IPS-18a (cell line): ENCODE data around the gene DSG4.
A peak's percentile ranks its signal among the peaks of the same experiment; 100 is the strongest.
"Not testable (repeated sequence)": the region's sequence is repeated elsewhere in the genome, so short reads cannot be mapped to it uniquely, and the experiment has no call there.

ENCODE experiments used
- H3K27ac ChIP-seq: one replicate; pipeline ENCODE4 v1.5.1; 2013; ENCODE audit warnings: low read length
- H3K27me3 ChIP-seq: one replicate; pipeline ENCODE4 v1.6.1; 2013; ENCODE audit warnings: mild to moderate bottlenecking, low read length; ENCODE audit not compliant: control insufficient read depth, insufficient read depth
- H3K36me3 ChIP-seq: one replicate; pipeline ENCODE4 v1.6.1; 2013; ENCODE audit warnings: low read depth, low read length; ENCODE audit not compliant: control insufficient read depth
- H3K4me1 ChIP-seq: one replicate; pipeline ENCODE4 v1.6.1; 2013; ENCODE audit warnings: low read depth, low read length; ENCODE audit not compliant: control insufficient read depth
- H3K4me3 ChIP-seq: one replicate; pipeline ENCODE4 v1.5.1; 2013; ENCODE audit warnings: low read length
- H3K9ac ChIP-seq: one replicate; pipeline ENCODE4 v1.6.1; 2013; ENCODE audit warnings: mild to moderate bottlenecking, low read length, moderate library complexity
- H3K9me3 ChIP-seq: one replicate; pipeline ENCODE4 v1.6.1; 2013; ENCODE audit warnings: low read depth, low read length; ENCODE audit not compliant: control insufficient read depth

The DSG4 gene, protein sequence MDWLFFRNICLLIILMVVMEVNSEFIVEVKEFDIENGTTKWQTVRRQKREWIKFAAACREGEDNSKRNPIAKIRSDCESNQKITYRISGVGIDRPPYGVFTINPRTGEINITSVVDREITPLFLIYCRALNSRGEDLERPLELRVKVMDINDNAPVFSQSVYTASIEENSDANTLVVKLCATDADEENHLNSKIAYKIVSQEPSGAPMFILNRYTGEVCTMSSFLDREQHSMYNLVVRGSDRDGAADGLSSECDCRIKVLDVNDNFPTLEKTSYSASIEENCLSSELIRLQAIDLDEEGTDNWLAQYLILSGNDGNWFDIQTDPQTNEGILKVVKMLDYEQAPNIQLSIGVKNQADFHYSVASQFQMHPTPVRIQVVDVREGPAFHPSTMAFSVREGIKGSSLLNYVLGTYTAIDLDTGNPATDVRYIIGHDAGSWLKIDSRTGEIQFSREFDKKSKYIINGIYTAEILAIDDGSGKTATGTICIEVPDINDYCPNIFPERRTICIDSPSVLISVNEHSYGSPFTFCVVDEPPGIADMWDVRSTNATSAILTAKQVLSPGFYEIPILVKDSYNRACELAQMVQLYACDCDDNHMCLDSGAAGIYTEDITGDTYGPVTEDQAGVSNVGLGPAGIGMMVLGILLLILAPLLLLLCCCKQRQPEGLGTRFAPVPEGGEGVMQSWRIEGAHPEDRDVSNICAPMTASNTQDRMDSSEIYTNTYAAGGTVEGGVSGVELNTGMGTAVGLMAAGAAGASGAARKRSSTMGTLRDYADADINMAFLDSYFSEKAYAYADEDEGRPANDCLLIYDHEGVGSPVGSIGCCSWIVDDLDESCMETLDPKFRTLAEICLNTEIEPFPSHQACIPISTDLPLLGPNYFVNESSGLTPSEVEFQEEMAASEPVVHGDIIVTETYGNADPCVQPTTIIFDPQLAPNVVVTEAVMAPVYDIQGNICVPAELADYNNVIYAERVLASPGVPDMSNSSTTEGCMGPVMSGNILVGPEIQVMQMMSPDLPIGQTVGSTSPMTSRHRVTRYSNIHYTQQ

DNA sequence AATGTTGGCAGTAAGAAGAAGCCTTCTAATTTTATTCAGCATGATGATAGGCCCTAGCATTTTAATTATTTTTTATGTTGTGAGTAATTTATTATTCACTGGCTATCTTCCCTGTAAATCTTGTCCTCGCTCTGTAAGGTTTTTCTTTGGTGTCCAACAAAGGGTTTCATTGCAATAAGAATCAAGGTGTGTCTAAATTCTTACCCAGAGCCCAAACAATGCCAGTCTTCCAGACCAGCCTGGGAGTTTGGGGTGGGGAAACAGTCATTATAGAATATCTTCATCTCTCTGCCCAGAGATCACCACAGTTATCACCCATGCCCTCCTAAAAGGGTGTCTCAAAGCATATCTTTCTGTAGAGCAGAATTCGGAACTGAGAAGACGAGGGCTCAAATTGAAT, at the start of gene DSG4:
DSG4 (plus strand) TSS at position 301 of the 400 bp plus-strand sequence. CDS start 135 bp downstream, outside the sequence.
- Histone ChIP-seq H3K4me1 (peaks cover 5% of the 10 kb centered on the region), H3K4me3 (no peak within 1 kb of the TSS), H3K9me3 (no peaks in the 10 kb centered on the region), H3K9ac (no peak within 1 kb of the TSS), H3K27ac (no peak within 1 kb of the TSS), H3K36me3 (no peaks in the 10 kb centered on the region), H3K27me3 (no peaks in the 10 kb centered on the region)

DNA sequence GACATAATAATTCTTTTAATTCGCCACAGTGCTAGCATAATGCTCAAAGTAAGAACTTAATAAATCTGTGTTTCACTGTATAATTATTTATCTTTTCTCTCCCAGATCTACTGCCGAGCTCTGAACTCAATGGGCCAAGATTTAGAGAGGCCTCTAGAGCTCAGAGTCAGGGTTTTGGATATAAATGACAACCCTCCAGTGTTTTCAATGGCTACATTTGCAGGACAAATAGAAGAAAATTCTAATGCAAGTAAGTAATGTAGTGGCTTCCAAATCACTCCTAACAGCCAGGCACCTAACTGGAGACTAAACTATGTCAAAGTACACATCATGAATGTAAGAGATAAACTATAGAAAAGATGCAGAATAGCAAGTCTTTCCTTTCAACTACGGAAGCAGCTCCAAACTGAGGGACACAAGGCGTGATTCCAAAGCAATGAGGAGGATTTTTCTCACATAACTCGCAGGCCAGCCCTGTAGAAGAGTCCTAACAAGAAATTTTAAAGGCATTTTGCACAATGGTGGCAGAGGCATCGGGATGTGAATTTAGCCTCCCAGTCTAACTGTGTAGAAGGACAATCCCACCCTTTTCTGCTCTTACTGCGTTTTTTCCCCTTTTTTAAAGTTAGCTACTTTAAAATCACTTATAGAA, 46.7 kb upstream of the DSG4 start:
- no peak overlapping the region for H3K9ac ChIP-seq
- peak overlapping the region; percentile 25 for H3K4me3 ChIP-seq
- H3K4me1 ChIP-seq, result peaks cover 17% of the 10 kb centered on the region
- no peaks in the 10 kb centered on the region for H3K27me3 ChIP-seq
- H3K9me3 ChIP-seq, result no peaks in the 10 kb centered on the region
- peak overlapping the region; percentile 6 for H3K27ac ChIP-seq
- no peaks in the 10 kb centered on the region for H3K36me3 ChIP-seq

DNA sequence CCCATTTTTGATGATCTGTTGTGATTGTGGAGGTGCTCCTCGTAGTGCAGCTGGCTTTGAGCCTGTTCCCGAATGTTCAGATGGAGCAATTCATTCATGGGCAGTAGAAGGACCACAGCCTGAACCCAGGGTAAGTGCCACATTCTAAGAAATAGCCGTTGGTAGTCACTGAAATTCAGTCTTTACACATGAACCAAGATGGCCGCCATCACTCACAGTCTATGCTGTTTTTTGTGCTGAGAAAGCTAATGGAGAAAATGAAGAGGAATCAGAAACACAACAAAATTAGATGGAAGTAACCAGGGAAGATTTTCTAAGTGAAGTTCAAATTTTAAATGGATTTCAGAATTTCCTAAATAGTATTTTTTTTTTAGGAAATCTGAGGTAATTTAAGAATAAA, 33.1 kb upstream of the DSG4 start:
- no peaks in the 10 kb centered on the region for H3K27me3 ChIP-seq

DNA sequence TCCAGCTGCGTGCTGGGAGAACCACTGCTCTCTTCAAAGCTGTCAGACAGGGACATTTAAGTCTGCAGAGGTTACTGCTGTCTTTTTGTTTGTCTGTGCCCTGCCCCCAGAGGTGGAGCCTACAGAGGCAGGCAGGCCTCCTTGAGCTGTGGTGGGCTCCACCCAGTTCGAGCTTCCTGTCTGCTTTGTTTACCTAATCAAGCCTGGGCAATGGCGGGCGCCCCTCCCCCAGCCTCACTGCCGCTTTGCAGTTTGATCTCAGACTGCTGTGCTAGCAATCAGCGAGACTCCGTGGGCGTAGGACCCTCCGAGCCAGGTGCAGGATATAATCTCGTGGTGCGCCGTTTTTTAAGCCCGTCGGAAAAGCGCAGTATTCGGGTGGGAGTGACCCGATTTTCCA, 23.2 kb upstream of the DSG4 start:
- not testable (repeated sequence) for H3K4me1 ChIP-seq, H3K9ac ChIP-seq, H3K27me3 ChIP-seq, H3K9me3 ChIP-seq, H3K27ac ChIP-seq, H3K4me3 ChIP-seq, H3K36me3 ChIP-seq

More for the DNA sequence above, 33.1 kb upstream of the DSG4 start:
- Histone ChIP-seq H3K9ac (no peak overlapping the region), H3K9me3 (no peaks in the 10 kb centered on the region), H3K36me3 (no peaks in the 10 kb centered on the region), H3K4me1 (no peaks in the 10 kb centered on the region), H3K27ac (no peak overlapping the region), H3K4me3 (no peak overlapping the region)

DNA sequence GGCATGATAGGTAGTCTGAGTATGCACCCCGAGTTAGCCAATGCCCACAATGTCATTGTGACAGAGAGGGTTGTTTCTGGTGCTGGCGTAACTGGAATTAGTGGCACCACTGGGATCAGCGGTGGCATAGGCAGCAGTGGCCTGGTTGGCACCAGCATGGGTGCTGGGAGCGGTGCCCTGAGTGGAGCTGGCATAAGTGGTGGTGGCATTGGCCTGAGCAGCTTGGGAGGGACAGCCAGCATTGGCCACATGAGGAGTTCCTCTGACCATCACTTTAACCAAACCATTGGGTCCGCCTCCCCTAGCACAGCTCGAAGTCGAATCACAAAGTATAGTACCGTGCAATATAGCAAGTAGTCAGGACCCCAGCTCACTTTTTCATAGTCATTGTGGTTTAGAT, 21.6 kb upstream of the DSG4 start:
- H3K4me3 ChIP-seq, result no peak overlapping the region
- H3K27ac ChIP-seq, result no peak overlapping the region
- no peak overlapping the region for H3K9ac ChIP-seq
- H3K4me1 ChIP-seq, result no peaks in the 10 kb centered on the region
- H3K27me3 ChIP-seq, result no peaks in the 10 kb centered on the region
- H3K36me3 ChIP-seq, result no peaks in the 10 kb centered on the region
- H3K9me3 ChIP-seq, result peaks cover 3% of the 10 kb centered on the region

DNA sequence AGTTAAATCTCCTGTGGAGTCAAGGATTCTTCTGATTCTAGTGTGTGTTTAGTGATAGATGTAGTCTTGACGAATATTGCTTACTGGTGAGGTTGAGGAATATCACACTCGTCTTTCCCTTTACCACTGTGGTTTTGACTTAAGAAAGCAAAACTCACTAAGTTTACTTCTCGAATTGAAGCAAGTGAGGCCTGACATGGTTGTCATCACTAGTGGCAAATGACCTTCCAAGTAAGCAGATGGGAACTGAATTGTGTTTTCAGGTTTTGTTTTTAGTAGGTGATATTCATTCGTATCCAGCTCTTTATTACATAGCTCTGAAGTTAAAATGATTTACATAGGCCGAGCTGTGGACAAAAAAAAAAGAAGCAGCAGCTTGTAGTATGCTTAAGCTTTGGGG, 20.6 kb upstream of the DSG4 start:
- Histone ChIP-seq H3K36me3 (no peaks in the 10 kb centered on the region), H3K27ac (no peak overlapping the region), H3K4me1 (no peaks in the 10 kb centered on the region), H3K9ac (no peak overlapping the region), H3K27me3 (no peaks in the 10 kb centered on the region), H3K9me3 (peaks cover 3% of the 10 kb centered on the region), H3K4me3 (no peak overlapping the region)

DNA sequence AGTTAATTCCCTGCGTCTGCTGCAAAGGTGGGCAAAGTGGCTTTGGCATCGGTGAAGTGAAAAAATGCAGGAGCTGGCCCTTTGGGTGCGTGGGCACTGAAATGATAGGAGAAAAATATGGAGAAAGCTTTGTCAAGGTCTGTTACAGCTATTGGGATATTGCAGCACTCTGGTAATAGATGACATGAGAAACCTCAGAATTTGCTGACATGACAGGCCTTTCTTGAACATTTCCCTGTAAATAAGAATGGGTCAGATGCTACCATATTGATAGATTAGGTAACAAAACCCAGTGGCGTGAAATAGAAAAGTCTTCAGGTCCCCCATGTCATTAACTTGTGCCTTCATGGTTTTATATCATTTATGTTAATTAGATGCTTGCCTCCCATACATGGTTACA, 12.4 kb upstream of the DSG4 start:
- Histone ChIP-seq H3K9ac (no peak overlapping the region), H3K4me3 (no peak overlapping the region), H3K4me1 (no peaks in the 10 kb centered on the region), H3K36me3 (no peaks in the 10 kb centered on the region), H3K27me3 (no peaks in the 10 kb centered on the region), H3K27ac (no peak overlapping the region), H3K9me3 (no peaks in the 10 kb centered on the region)

DNA sequence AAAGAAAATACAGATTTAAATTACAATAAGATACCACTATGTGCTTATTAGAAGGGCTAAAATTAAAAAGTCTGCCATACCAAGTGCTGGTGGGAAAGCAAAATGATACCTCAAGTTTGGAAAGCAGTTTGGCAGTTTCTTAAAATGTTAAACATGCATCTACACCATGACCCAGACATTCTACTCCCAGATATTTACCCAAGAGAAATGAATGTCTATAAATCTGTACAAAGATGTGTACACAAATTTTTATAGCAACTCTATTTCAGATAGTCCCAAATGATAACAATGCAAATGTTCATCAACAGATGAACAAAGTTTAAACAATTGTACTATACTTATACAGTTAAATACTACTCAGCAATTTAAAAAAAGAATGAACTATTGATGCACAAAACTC, 7.1 kb upstream of the DSG4 start:
- no peaks in the 10 kb centered on the region for H3K9me3 ChIP-seq
- H3K4me3 ChIP-seq, result no peak overlapping the region
- H3K4me1 ChIP-seq, result no peaks in the 10 kb centered on the region
- no peak overlapping the region for H3K27ac ChIP-seq
- no peak overlapping the region for H3K9ac ChIP-seq
- H3K36me3 ChIP-seq, result no peaks in the 10 kb centered on the region
- no peaks in the 10 kb centered on the region for H3K27me3 ChIP-seq

DNA sequence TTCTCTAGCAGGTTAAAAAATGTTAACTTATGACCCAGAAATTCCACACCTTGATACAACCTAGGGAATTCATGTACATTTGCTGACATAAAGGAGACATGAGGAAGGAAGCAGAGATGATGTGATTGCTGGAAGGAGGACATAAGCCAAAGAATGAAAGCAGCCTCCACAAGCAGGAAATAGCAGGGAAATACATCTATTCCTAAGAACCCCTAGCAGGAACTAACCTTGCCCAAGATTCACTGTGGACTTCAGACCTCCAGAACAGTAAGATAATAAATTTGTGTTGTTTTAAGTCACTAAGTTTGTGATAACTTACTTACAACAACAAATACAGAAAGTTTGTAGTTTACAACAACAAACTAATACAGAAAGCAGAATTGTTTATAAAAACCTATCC, 4.6 kb upstream of the DSG4 start:
- Histone ChIP-seq H3K9ac (no peak overlapping the region), H3K27me3 (no peaks in the 10 kb centered on the region), H3K4me1 (no peaks in the 10 kb centered on the region), H3K27ac (no peak overlapping the region), H3K36me3 (no peaks in the 10 kb centered on the region), H3K9me3 (no peaks in the 10 kb centered on the region), H3K4me3 (no peak overlapping the region)

DNA sequence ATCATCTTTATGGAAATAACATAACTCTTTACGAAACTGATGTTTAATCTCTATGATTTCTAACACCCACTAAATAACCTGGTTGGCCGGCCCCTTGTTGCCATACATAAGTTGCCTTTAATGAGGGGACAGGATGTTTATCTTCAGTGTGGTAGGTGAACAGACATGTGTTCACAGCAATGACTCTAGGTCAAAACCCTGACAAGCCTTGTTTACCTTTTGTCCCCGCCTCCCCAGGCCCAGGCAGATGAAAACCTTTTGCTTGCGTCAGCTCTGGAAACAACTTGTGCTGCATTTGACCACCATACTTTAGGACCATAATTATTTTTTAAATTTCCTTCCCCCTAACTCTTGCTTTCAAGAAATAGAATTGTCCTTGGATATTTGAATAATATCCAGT, 2.9 kb upstream of the DSG4 start:
- no peaks in the 10 kb centered on the region for H3K36me3 ChIP-seq
- no peaks in the 10 kb centered on the region for H3K9me3 ChIP-seq
- H3K27me3 ChIP-seq, result no peaks in the 10 kb centered on the region
- H3K4me1 ChIP-seq, result no peaks in the 10 kb centered on the region
- H3K27ac ChIP-seq, result no peak overlapping the region
- H3K9ac ChIP-seq, result no peak overlapping the region
- H3K4me3 ChIP-seq, result no peak overlapping the region

DNA sequence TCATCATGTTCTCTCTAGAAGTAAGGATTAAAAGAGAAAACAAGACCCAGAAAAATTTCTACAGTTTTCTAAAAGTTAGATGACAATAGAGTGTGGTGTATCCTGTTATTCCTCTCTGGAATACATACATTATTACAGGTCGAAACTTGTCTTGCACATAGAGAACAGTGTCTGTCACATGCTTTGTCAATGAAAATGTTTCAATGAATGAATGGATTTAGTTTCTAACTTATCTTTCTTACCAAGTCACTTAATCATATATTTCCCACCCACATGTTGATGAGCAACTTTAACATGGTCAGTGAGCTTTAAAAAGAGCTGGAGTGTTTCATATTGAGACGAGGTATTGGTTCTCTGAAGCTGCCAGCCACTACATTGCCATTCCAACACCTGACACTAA, 4.3 kb downstream of the DSG4 start:
- Histone ChIP-seq H3K27me3 (no peaks in the 10 kb centered on the region), H3K27ac (no peak overlapping the region), H3K4me1 (peaks cover 5% of the 10 kb centered on the region), H3K9ac (no peak overlapping the region), H3K36me3 (no peaks in the 10 kb centered on the region), H3K4me3 (no peak overlapping the region), H3K9me3 (no peaks in the 10 kb centered on the region)
